HEK293 (cell line): ENCODE data around the gene TNFSF10.

Experiments used
- CTCF ChIA-PET: fragments of 350-600 bp; formaldehyde crosslinking; extraction: SDS; loops from one replicate; lab custom pipeline; 2021; ENCODE audit warnings: antibody characterized with exemption; lab: Yijun Ruan, JAX
- POLR2A ChIA-PET: fragments of 300-600 bp; formaldehyde crosslinking; extraction: SDS; loops from one replicate; lab custom pipeline; 2020; ENCODE audit warnings: antibody characterized with exemption, inconsistent platforms; lab: Yijun Ruan, JAX
- H3K27ac ChIP-seq: fragments of 200-500 bp; sonication (Bioruptor generic); 2 replicates; pipeline ENCODE4 v1.5.1; 2014; ENCODE audit warnings: low read depth, low read length, control low read depth, inconsistent platforms; ENCODE audit errors: extremely low read depth
- H3K36me3 ChIP-seq, 2 experiments: fragments of 200-500 bp in 1 of 2; sonication (Bioruptor generic) in 1 of 2; 1 replicate in 1 of 2; 2 replicates in 1 of 2; pipeline ENCODE4 v1.5.1; 2014 to 2017; ENCODE audit warnings: inconsistent platforms in 2 of 2, low read length in 2 of 2; ENCODE audit not compliant: control insufficient read depth in 2 of 2, insufficient read depth in 1 of 2
- H3K4me1 ChIP-seq: fragments of 200-500 bp; sonication (Bioruptor generic); 2 replicates; pipeline ENCODE4 v1.5.1; 2014; ENCODE audit warnings: mild to moderate bottlenecking, low read length, inconsistent platforms; ENCODE audit not compliant: control insufficient read depth, insufficient read depth
- H3K4me3 ChIP-seq: 2 replicates; pipeline ENCODE4 v1.5.1; 2011; ENCODE audit warnings: low read depth, mild to moderate bottlenecking, control low read depth, low read length, moderate library complexity
- H3K9me3 ChIP-seq: fragments of 200-500 bp; sonication (Bioruptor generic); 2 replicates; pipeline ENCODE4 v1.5.1; 2014; ENCODE audit warnings: low read depth, low read length, inconsistent platforms; ENCODE audit not compliant: control insufficient read depth, insufficient read depth
- GLIS2 ChIP-seq: fragments of 450-650 bp; formaldehyde crosslinking; IDR thresholded peaks from 2 replicates; pipeline ENCODE4 v1.5.1; 2016; ENCODE audit warnings: missing biosample characterization, missing genetic modification characterization
- KLF10 ChIP-seq: fragments of 450-650 bp; IDR thresholded peaks from 2 replicates; pipeline ENCODE4 v1.5.1; 2018; ENCODE audit warnings: missing biosample characterization, mild to moderate bottlenecking, missing genetic modification characterization
- PRDM2 ChIP-seq: fragments of 450-650 bp; formaldehyde crosslinking; IDR thresholded peaks from 2 replicates; pipeline ENCODE4 v1.5.1; 2016; ENCODE audit warnings: missing biosample characterization, missing genetic modification characterization, borderline replicate concordance
- PRDM6 ChIP-seq: fragments of 450-650 bp; formaldehyde crosslinking; IDR thresholded peaks from 2 replicates; pipeline ENCODE4 v1.5.1; 2017; ENCODE audit warnings: missing biosample characterization, missing genetic modification characterization
- SCRT2 ChIP-seq: fragments of 450-650 bp; formaldehyde crosslinking; IDR thresholded peaks from 2 replicates; pipeline ENCODE4 v1.5.1; 2016; ENCODE audit warnings: missing biosample characterization, missing genetic modification characterization
- ZBTB11 ChIP-seq: fragments of 450-650 bp; formaldehyde crosslinking; conservative IDR thresholded peaks from 2 replicates; pipeline ENCODE4 v1.5.1; 2016; ENCODE audit warnings: low read depth, missing biosample characterization, missing genetic modification characterization
- ZBTB20 ChIP-seq: fragments of 450-650 bp; formaldehyde crosslinking; IDR thresholded peaks from 2 replicates; pipeline ENCODE4 v1.5.1; 2016; ENCODE audit warnings: missing biosample characterization, missing genetic modification characterization
- ZNF10 ChIP-seq: fragments of 450-650 bp; formaldehyde crosslinking; IDR thresholded peaks from 2 replicates; pipeline ENCODE4 v1.5.1; 2017; ENCODE audit warnings: missing biosample characterization, missing genetic modification characterization
- ZNF114 ChIP-seq: fragments of 450-650 bp; formaldehyde crosslinking; IDR thresholded peaks from 2 replicates; pipeline ENCODE4 v1.5.0; 2017; ENCODE audit warnings: missing biosample characterization, missing genetic modification characterization
- ZNF133 ChIP-seq: fragments of 450-650 bp; formaldehyde crosslinking; IDR thresholded peaks from 2 replicates; pipeline ENCODE4 v1.5.1; 2016; ENCODE audit warnings: missing biosample characterization, missing genetic modification characterization
- ZNF18 ChIP-seq: fragments of 450-650 bp; formaldehyde crosslinking; IDR thresholded peaks from 2 replicates; pipeline ENCODE4 v1.5.1; 2016; ENCODE audit warnings: missing biosample characterization, missing genetic modification characterization
- ZNF274 ChIP-seq, 2 experiments: fragments of 200-500 bp in 1 of 2; fragments of 450-650 bp in 1 of 2; sonication (Bioruptor generic) in 1 of 2; formaldehyde crosslinking in 1 of 2; IDR thresholded peaks; 2 replicates each; pipeline versions ENCODE4 v1.5.1 to v1.6.1; 2014 to 2016; ENCODE audit warnings: borderline replicate concordance in 1 of 2, inconsistent platforms in 1 of 2, low read length in 1 of 2, missing biosample characterization in 1 of 2, missing genetic modification characterization in 1 of 2
- ZNF350 ChIP-seq: fragments of 450-650 bp; formaldehyde crosslinking; IDR thresholded peaks from 2 replicates; pipeline ENCODE4 v1.5.0; 2017; ENCODE audit warnings: missing biosample characterization, mild to moderate bottlenecking, missing genetic modification characterization
- ZNF48 ChIP-seq: fragments of 450-650 bp; formaldehyde crosslinking; IDR thresholded peaks from 2 replicates; pipeline ENCODE4 v1.5.1; 2016; ENCODE audit warnings: missing biosample characterization, missing genetic modification characterization
- ZNF548 ChIP-seq: fragments of 450-650 bp; formaldehyde crosslinking; IDR thresholded peaks from 2 replicates; pipeline ENCODE4 v1.5.1; 2016; ENCODE audit warnings: missing biosample characterization, missing genetic modification characterization
- ZNF701 ChIP-seq: fragments of 450-650 bp; formaldehyde crosslinking; IDR thresholded peaks from 2 replicates; pipeline ENCODE4 v1.5.1; 2016; ENCODE audit warnings: missing biosample characterization, missing genetic modification characterization
- ZSCAN18 ChIP-seq: fragments of 450-650 bp; formaldehyde crosslinking; IDR thresholded peaks from 2 replicates; pipeline ENCODE4 v1.5.1; 2016; ENCODE audit warnings: missing biosample characterization, missing genetic modification characterization

Gene TNFSF10

GRCh38 chr3:172546105-172546504 lies 22.9 kb upstream of the TNFSF10 start:
- no peak overlapping the region for H3K27ac ChIP-seq
- CTCF ChIA-PET: interaction anchor here (1.1 kb wide), 1 partner anchor 50 kb away, joined by 8 read pairs; no protein-coding TSS in a partner anchor
- POLR2A ChIA-PET: no interaction called here

GRCh38 chr3:172544404-172544803 lies 21.2 kb upstream of the TNFSF10 start:
- POLR2A ChIA-PET: no interaction called here
- H3K27ac ChIP-seq: no peak overlapping the region
- H3K4me1 ChIP-seq: no peaks in the 10 kb centered on the region
- no peaks in the 10 kb centered on the region for H3K36me3 ChIP-seq
- no peak overlapping the region for H3K4me3 ChIP-seq
- no peaks in the 10 kb centered on the region for H3K9me3 ChIP-seq
- CTCF ChIA-PET: no interaction called here
- TF ChIP-seq PRDM6 (tag by site-specific recombination) (no peak), ZNF48 (tag by site-specific recombination) (no peak), ZNF114 (no peak), ZNF350 (tag by site-specific recombination) (no peak), ZSCAN18 (tag by site-specific recombination) (no peak), PRDM2 (no peak), ZBTB20 (tag by site-specific recombination) (no peak), ZNF133 (tag by site-specific recombination) (no peak), KLF10 (tag by site-specific recombination) (no peak), ZNF701 (no peak), ZBTB11 (no peak), ZNF18 (tag by site-specific recombination) (no peak), GLIS2 (tag by site-specific recombination) (no peak), ZNF10 (no peak), ZNF274 (IDR thresholded peaks at IDR 0.05; ENCODE audit: low read length) (no peak), ZNF274 (tag by site-specific recombination; IDR thresholded peaks at IDR 0.05; ENCODE audit: borderline replicate concordance) (no peak)

More at GRCh38 chr3:172546105-172546504, 22.9 kb upstream of the TNFSF10 start:
- no peaks in the 10 kb centered on the region for H3K4me1 ChIP-seq
- no peak overlapping the region for H3K4me3 ChIP-seq
- H3K9me3 ChIP-seq: no peaks in the 10 kb centered on the region
- H3K36me3 ChIP-seq: no peaks in the 10 kb centered on the region
- TF ChIP-seq SCRT2 (tag by site-specific recombination): peak; percentile 45
- no peak for TF ChIP-seq ZNF548
